Limb (tissue), 2 donors: ENCODE results near the gene SKIC8.
A peak's percentile ranks its signal among the peaks of the same experiment; 100 is the strongest.

Experiments
- DNase-seq, 2 donors: peaks; one replicate each; pipeline ENCODE4 v3.0.0-alpha.2; 2016; ENCODE audit errors: extremely low spot score in 2 of 2

Gene SKIC8

DNA sequence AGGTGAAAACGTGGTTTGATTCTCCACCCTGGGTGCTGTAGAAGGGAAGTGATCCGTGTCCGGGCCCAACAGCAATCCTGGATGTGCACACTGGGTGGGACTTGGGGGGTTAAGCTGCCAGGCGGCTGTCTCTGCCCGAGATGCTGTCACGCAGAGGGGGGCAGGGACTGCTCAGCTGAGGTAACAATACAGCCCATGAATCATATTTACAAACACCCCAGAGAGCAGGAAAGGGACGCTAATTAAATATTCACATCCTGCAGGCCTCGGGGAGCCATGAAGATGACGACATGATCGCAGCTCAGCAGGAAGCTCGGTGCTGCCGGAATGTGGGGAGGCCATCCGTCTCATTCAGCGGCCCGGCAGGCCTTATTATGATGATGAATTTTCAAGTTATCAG lies 22.8 kb upstream of the SKIC8 start:
- peak in 1 of 2 donors; percentile 60 for DNase-seq

DNA sequence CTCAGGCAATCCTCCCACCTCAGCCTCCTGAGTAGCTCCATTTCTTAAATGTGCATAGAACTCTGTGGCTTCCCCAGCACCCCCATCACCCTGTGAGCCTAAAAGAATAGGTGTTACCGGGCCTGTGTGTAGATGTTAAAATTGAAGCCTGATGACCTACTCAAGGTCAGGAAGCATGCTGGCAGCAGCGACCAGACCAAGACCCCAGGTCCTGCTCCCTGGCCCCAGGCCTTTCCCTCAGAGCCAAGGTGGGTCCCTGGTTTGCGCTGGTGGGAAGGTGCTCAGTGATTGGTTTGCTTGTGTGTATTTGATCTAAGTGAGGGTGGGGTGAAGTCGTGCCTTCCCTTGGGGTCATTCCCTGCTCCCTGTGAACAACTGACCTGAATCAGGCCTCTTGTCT lies 22.4 kb upstream of the SKIC8 start:
- no peak for DNase-seq

DNA sequence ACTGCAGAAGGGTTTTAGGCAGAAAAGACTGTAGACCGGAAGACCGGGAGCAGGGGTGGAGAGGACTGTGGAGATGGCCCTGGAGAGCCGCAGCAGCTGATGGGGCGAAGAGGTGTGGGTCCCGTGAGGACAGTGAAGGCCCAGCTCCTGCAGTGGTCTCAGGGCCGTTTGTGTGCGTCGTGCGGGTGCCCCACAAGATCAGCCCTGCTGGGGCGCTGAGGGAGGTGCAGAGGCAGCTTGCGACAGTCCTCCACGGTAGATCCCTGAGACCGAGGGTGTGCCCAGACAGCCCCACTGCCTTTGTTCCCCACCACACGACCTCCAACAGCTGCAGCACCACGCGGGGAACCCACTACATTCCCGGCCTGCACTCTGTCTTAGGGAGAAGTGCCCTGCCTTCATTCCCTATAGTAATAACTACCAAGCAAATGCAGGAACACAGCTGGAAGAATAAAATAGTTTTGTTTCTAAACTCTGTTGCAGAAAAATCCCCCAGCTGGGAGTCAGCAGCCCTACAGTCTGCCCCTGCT lies 21.7 kb upstream of the SKIC8 start:
- no peak for DNase-seq

DNA sequence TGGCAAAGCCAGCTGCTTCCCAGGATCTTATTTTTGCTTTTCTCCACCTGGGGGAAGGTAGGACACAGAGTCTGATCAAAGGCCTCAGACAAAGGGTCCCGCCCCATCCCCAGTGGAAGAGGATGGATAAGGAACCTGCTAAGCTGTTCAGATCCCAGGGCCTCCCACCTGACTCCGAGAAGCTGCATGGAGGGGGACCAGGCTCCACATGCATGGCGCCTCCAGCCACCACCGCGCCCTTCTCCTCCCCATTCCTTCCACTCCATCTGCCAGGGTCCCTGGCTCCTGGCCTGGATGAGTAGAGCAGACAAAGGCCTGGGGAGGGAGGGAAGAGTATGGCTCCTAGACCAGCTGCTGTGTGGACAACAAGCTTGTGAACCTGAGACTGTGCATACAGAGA lies 20.8 kb upstream of the SKIC8 start:
- no peak for DNase-seq

DNA sequence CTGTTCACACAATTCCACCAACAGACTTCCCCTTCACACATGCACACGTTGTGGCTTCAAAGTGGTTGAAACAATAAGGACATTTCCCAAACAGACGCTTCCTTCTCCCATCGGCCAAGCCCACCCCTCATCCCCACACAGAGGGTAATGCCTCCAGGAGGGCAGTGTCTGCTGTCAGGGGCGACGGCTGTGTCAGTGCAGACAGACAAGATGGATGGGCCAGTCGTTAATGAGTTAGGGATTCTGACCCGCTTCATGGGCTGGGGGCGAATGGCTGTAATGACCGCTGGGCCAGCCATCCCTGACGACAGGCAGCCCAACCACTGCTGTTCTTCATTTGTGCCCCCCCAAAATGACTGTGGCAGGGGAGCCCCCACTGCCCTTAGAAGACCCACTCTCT lies 20.2 kb upstream of the SKIC8 start:
- no peak for DNase-seq

DNA sequence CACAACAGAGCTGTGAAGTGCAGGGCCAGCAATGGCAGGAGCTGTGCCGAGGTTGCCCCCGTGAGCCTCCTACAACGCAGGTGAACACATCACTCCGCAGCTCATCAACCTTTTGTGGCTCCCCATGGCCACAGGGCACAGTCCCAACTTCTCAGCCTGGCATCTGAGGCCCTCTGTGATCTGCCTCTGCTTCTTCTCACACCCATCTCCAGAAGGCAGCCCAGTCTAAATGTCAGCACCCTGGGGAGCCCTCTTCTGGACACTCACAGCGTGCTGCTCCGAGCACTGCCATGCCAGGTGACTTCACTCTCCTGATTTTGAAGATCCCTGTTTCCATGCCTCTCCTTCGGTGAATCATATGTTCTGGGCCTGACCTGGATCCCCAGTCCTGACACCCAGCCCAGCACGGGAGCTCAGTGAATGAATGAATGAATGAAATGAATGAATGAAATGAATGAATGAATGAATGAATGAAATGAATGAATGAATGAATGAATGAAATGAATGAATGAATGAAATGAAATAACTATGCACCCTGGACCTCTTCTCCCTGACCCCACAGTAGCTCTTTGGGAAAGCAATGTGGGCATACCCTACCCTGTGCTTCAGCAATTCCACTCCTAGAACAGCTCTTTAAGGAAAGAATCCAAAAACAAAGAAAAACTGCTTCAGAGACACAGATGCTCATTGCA lies 17.9 kb upstream of the SKIC8 start:
- no peak for DNase-seq

DNA sequence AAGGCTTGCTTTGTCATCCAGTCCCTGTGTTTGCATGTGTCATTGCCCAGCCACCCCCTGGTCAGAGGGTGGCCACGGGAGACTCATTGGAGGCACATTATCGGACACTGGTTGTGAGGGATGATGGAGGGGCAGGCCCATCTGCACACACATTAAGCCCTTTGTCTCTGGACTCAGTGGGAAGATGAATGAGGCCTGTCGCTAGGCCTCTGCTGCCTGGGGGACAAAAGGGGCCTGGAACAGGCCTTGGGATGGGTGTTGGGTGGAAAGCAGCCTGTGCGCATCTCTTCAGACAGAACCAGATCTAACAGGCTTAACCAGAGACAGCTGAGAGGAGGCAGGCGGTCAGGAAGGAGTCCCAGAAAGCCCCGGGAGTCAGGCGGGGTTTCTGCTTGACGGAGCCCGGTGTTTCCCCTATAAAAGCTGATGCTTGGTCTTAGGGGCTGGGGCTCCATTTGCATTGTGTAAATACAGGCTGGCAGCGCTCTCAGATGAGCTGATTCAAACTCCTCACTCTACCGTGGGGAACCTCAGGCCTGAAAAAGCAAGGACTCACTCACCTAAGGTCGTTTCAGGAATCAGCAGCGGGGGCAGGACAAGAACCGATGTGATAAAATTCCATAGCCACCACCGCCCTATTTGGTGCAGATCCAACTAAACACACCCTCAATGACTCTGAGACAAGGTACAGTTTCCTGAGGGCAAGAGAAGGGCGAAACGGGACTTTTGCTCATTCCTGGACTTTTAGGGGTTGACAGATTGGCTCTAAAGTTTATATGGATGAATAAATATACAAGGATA lies 17.1 kb upstream of the SKIC8 start:
- DNase-seq: peak in 1 of 2 donors; percentile 71

DNA sequence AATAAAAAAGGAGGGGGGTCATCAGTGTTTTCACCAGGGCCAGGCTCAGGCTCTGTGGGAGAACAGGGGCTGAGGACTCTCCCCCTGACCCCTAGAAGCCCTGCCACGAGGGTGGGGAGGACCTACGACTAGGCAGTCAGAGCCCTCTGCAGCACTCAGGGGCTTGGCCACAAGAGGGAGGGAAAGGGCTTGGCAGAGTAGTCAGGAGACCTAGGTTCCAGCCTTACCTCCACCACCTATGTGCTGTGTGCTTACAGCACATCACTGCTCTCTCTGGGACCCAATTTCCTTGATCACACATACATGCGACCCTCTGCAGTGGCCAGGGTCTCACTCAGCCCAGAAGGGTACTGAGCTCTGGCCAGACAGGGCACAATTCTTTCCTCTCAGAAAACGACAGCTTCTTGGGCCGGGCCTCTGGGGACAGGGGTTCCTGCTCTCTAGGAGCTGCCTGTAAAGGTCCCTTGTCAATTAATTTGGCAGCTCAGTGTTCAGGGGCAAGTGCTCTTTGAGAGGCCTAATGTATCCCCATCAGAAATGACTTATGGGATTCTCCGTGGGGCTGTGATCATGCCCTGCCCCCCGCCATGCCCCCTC lies 16.4 kb upstream of the SKIC8 start:
- DNase-seq: no peak

DNA sequence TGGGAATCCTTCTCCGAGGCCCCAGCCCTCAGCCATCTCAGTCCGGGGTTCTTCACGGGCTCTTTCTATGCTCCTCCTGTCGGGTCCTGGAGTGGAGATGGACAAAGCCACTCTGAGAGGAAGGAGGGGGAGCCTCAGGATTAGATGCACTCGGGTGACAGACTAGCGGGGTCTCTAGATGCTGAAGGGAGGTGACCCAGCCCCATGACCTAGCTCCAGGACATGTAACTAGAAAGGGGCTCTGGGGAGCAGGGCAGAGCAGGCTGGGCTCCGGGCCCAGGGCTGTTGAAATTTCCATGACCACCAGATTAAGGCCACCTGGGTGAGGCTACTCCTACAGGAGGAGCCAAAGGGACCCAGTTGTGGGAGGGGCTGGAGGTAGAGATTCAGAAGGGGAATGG lies 14.8 kb upstream of the SKIC8 start:
- DNase-seq: no peak

DNA sequence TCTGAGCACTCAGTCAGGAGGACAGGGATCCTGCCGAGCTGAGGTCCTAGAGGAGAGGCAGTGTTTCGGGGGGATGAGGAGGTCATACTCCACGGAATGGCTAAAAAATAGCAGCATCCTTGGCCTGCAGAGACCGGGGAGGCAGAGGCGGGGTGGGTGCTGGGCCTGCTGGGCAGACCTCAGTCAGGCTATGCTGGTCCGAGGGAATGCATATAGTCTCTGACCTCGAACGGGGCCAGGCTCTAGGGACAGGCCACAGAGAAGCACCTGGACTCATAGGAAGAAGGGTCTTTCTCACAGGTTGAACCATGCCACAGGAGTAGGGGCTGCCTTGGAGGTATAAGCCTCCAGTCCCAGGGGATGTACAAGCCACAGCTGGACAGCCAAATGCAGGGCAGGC lies 14.0 kb upstream of the SKIC8 start:
- DNase-seq: no peak

DNA sequence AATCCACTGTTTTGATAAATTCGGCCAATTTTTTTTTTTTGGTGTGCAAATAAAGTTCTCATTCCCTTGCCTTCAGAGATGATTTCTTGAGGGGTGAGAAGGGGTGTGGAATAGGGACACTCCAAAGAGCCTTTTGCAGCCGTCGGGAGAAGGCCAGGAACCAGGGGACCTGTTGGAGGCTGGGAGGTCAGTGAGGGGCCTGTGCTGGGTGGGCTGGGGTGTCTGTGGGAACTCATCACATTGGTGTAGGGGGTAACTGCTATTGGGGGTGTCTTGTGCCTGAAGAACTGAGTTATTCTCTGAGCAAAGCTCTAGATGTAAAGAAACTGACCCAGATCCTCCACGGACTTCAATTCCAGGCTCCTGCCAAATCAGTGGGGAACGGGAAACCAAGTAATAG lies 13.5 kb upstream of the SKIC8 start:
- no peak for DNase-seq

DNA sequence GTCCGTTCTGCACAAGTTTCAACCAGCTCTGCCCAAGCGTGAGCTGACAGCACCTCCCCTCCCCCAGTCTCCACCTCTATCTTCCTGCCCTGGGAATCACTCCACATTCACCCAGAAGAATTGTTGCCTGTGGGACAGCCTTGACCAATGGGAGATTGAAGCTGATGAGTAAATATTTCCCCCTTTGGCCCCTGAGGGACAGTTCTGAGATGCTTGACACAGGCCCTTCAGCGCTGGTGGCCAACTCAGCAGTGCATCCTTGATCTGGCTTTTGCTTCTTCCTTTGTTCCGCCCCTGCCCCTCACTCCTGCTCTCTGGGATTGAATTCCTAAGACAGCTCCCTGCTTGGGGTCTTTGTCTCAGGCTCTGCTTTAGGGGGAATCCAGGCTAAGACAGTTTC lies 13.1 kb upstream of the SKIC8 start:
- DNase-seq: no peak

DNA sequence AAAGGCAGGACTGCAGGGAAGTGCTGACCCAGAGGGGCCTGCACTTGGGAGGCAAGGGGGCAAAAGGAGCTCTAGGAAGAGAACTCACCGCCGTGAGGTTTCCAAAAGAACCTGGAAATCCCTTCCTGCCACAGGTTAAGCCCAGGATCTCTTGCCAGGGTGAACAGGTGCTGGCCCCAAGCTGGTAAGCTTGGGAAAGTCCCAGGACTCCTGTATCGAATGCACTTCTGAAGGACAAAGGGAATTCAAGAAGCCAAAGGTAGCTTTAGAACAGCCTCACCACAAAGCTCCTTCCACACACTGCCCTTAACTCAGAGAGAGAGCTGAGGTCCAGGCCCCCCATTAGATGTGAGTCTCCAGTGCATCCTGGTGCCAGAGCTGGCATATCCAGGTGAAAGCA lies 11.9 kb upstream of the SKIC8 start:
- no peak for DNase-seq

DNA sequence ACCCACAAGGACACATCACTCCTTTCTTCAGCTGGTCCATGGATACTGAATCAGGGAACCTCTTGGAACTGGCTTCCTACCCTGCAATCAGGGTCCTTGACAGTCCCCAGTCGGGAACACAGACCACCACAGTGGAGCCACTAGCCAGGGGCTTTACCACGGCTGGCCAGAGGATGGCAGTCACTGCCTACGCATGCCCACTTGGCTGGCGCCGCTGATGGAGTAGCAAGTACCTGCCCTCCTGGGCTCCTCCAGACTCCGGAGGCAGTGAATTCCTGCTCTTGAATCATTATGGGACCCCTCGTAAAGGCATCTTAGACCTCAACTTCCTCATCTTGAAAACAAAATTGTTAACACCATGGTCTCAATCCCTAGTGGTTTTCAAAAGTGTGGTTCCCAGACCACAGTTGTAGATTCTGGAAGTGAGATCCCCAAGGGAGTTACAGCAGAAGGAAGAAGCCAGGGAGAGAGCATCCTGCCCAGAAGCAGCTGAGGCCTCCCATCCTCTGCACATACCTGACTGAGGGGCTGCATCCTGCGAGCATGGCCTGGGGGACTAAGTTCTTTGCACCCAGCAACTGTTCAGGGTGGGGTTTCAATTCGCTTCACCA lies 9.1 kb upstream of the SKIC8 start:
- peak; percentile 81 to 90 for DNase-seq

DNA sequence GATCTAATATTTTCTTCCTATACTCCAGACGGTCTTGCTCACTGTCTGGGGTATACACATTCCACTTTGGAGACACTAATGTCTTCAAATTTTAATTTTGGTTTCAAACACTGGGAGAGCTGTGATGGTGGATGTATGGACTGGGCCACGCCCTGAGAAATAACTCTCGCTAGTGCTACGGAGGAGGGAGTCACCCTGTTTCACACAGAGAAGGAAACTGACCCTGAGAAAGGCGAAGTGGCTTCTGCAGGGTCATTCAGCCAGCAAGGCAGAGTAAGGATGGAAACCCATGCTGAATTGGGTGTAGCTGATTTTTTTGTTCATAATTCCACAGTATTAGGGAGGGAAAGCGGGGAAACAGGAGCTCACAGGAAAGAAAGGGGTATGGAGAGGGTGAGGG lies 8.6 kb upstream of the SKIC8 start:
- DNase-seq: no peak

DNA sequence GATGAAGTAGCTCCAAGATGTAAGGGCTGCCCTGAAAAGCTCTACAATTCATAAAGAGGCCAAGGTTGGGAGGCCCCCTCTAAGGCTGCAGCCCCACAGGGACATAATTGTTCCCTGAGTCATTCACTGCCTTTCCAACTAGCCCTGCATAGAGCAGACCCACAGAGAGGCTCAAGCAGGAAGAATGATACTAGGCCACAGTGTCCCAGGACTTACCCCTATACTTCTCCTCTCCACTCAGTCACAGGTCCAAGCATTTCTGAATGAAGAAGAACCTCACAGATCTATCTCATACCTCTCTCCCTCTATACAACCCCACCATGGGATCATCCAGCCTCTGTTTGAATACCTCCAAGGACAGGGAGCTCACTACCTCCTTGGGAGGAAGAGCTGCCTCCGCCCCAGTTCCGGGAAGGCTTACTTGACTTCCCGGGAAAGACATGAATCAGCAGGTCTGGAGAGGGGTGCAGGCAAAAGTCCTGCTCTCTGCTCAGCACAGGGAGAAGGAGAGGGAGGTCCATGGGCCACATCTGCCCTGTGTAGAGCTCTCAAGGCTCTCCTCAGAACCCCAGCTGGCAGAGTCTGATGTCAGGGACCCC lies 6.9 kb upstream of the SKIC8 start:
- DNase-seq: no peak

DNA sequence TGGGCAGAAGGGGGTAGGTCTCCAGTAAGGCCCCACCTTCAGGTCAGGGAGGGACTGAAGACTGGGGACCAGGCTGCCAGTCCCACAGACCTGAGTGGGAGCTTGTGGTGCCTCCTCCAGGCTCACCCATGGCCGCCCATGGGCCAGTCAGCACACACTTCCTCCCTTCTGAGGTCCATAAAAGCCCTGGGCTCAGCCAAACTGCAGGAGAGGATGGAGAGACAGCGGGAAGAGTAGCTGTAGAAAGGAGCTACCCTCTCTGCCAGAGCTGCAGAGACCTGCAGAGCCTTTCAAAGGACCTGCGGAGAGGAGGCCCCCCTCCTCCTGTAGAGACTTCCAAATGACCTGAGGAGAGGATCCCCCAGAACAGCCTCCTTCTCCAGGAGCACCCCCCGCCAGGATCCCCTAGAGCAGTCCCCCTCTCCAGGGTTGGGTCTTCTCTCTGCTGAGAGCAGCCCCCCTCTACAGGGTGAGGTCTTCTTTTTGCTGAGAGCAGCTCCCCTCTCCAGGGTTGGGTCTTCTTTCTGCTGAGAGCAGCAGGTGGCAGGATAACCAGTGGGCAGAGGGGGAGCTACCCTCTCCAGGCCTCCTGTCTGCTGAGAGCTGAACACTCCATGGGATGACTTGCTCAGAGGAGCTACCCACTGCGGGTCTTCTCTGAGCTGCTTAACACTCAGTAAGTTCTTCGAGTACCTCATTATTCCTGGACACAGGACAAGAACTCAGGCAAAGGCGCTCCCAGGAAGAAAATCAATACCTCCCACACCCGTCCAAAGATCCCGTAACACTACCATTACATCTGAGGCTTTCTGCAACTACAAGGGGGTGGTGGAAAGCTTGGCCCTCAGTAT lies 5.0 kb upstream of the SKIC8 start:
- DNase-seq: no peak

DNA sequence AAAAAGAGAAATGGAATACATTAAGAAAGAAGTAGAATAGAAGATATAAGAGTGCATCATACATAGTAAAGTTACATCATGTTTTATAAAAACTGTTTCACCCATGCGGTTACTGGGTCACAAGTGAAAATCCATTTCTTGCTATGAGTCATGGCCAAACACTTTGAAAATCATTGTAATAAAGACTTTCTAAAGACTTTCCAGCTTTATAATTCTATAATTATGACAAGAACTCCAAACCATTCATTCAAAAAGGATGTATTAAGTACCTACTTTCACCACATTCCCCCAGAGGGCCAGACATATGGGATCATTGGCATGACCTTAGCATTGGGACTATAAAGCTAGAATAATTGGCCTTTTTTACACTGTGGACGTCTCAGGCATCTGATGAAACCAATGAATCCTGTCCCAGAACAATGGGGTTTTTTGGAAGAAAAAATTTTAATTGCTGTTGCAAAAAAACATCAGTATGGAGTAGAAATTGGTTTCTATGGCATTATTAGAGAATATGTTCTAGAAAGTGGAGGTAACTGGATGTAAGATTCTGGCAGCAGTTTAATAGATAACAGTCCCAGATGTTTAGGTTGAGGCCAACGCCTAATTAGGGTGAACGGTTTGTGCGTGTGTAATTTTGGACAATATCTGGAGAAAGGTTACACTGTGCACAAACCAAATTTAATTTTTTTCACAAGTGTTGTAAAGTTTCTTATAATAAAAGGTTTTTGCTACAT lies 3.3 kb upstream of the SKIC8 start:
- no peak for DNase-seq

DNA sequence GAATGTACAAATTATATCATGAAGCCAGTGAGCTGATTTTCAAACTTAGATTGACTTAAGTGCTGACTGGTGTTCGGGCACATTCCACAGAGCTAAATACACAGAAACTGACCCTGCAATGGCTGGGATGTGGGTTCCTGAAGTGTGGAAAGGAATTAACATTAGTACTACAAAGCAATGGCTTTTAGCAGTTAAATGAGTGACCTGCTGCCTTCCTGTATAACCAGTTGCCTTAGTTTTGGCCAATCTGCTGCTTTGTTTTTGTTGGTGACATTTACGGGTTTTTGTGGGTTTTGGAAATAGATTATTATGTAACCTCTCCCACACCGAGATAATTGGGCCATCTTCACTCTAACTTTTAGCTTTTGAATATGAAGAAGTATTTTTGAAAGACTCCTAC lies 2.4 kb upstream of the SKIC8 start:
- no peak for DNase-seq

DNA sequence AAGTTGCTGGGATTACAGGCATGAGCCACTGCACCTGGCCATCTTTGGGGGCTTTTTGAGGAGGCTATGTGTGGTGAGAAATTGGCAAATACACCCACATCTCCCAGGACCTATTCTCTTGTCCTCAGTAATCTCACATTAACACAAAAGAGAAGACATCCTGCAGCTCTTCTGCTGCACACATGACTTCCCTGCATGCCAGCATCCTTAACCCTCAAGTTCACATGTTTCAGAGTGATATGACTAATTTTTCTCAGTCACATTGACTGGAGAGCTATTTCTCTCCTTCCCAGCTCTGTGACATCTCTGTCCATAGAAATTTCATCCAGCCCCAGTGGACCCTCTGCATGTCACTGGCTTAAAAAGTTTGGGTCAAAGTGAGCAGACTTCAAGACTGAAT lies 1.9 kb upstream of the SKIC8 start:
- no peak for DNase-seq
